GM12872 (cell line): ENCODE measurements around the gene VAMP2.

Source experiments
- CTCF ChIP-seq: IDR thresholded peaks from 3 replicates; pipeline ENCODE4 v1.5.1; 2011; ENCODE audit warnings: low read depth, mild to moderate bottlenecking, low read length, moderate library complexity; ENCODE audit not compliant: insufficient read depth

VAMP2 gene

GRCh38 chr17:8133399-8133798 is 29.3 kb downstream of the VAMP2 start:
- TF ChIP-seq CTCF = no peak

GRCh38 chr17:8131844-8132441 is 30.8 kb downstream of the VAMP2 start:
- no peak for TF ChIP-seq CTCF

- no peak for TF ChIP-seq CTCF
Observed at GRCh38 chr17:8128125-8128784, 34.5 kb downstream of the VAMP2 start.

GRCh38 chr17:8126491-8127066 is 36.2 kb downstream of the VAMP2 start:
- TF ChIP-seq CTCF = no peak

GRCh38 chr17:8125947-8126490 is 36.7 kb downstream of the VAMP2 start:
- TF ChIP-seq CTCF = no peak

- TF ChIP-seq CTCF = no peak
Observed at GRCh38 chr17:8125154-8125946, 37.4 kb downstream of the VAMP2 start.

- no peak for TF ChIP-seq CTCF
Observed at GRCh38 chr17:8124350-8125153, 38.2 kb downstream of the VAMP2 start.
